ENCODE measurements around the gene TEX38. TPM values are rescaled to one million over a fixed set of nuclear protein-coding genes. Genes with fewer than 3 reads are reported as not detected.

TEX38 gene
- total and polyA plus RNA-seq, 2 of the 13 experiments (the other 11 are each of a cell fraction or from before 2014, with no cell fraction given) = 0.18 TPM; not detected in 1

DNA sequence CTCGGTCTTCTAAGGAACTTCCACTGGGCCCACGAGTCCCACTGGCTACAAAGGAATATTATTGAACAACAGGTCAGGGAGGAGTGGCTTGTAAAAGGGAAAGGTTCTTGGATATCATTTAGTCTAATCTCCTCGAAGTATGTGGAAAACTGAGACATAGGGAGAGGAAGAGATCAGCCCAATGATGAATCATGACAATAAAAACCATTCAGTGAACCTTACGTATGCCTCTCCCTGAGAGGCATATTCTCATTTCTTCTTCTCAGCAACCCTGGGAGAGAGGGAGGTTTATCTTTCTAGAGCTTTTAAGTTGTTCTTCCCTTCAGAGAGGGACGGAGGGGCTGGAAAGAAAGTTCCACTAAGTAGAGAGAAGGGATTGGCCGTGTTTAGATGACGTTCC lies 49.7 kb upstream of the TEX38 start:
- intact Hi-C loops (cut with micrococcal nuclease; ENCODE audit: unreplicated experiment) = loop anchor here (1.0 kb wide), 1 partner anchor 103 kb away; no protein-coding TSS in a partner anchor
- H3K4me3 ChIP-seq (replicated peaks in 1 of 3; ENCODE audit: insufficient read depth in 1 of 3, low read depth in 2 of 3, low read length in 3 of 3) = no peak overlapping the region

More for the DNA sequence above, 49.7 kb upstream of the TEX38 start:
- Histone ChIP-seq H3K27ac (ENCODE audit: extremely low read length, insufficient read depth, low read length) (no peak overlapping the region), H3K36me3 (replicated peaks in 1 of 2; ENCODE audit: control insufficient read depth in 1 of 2, insufficient read depth in 2 of 2, low read length in 2 of 2) (no peaks in the 10 kb centered on the region), H4K20me1 (ENCODE audit: insufficient read depth, low read length) (no peaks in the 10 kb centered on the region), H3K9me3 (ENCODE audit: low read length) (no peaks in the 10 kb centered on the region), H3K9ac (ENCODE audit: insufficient read depth, low read depth, low read length) (no peak overlapping the region), H3K27me3 (ENCODE audit: control insufficient read depth in 1 of 2, insufficient read depth in 2 of 2, low read length in 2 of 2) (no peaks in the 10 kb centered on the region; a peak in 1 of 5 replicates), H3K4me1 (ENCODE audit: insufficient read depth, low read length) (peaks cover 42% of the 10 kb centered on the region), H2AFZ (ENCODE audit: low read length) (no peak overlapping the region), H3K4me2 (ENCODE audit: low read depth, low read length) (no peak overlapping the region), H3K79me2 (ENCODE audit: insufficient read depth, low read length) (no peaks in the 10 kb centered on the region)
- ChIA-PET CTCF (ENCODE audit: low intra/inter-chr PET ratio, low total read pairs) (interaction anchor here (1.5 kb wide), 1 partner anchor 103 kb away, joined by 9 read pairs; no protein-coding TSS in a partner anchor), POLR2A (interaction anchor here (2.0 kb wide), 1 partner anchor 18 kb away, joined by 9 read pairs; the partner anchor contains the start of gene MKNK1)
- FAIRE-seq (no peak), DNase-seq (ENCODE audit: low spot score) (no peak), ATAC-seq (no peak)
- in situ Hi-C loops (cut with HindIII; ENCODE audit: extremely low pct_ligation_motif_present, low pct_unique_long_range_greater_than_20kb) = no loop called here
- TF ChIP-seq ZNF567 (CRISPR knock-in tag; IDR thresholded peaks at IDR 0.05; ENCODE audit: borderline replicate concordance) (no peak), ARNT2 (CRISPR knock-in tag; IDR thresholded peaks at IDR 0.05; ENCODE audit: low read depth) (no peak), ZNF598 (CRISPR knock-in tag; IDR thresholded peaks at IDR 0.05; ENCODE audit: borderline replicate concordance) (no peak), MEF2D (CRISPR knock-in tag; IDR thresholded peaks at IDR 0.05) (no peak), ZNF557 (CRISPR knock-in tag; IDR thresholded peaks at IDR 0.05) (no peak), NONO (IDR thresholded peaks at IDR 0.05) (no peak), NONO (CRISPR knock-in tag; conservative IDR thresholded peaks at IDR 0.05) (no peak), AKAP8 (CRISPR knock-in tag; IDR thresholded peaks at IDR 0.05) (no peak), MLLT10 (CRISPR knock-in tag; IDR thresholded peaks at IDR 0.05) (no peak), HOXA3 (CRISPR knock-in tag; IDR thresholded peaks at IDR 0.05) (no peak), ZNF577 (CRISPR knock-in tag; IDR thresholded peaks at IDR 0.05; ENCODE audit: borderline replicate concordance, low read depth) (no peak), ZNF768 (CRISPR knock-in tag; IDR thresholded peaks at IDR 0.05) (no peak), GATAD2A (CRISPR knock-in tag; IDR thresholded peaks at IDR 0.05) (no peak), RFX1 (IDR thresholded peaks at IDR 0.05) (no peak), POGZ (CRISPR knock-in tag; IDR thresholded peaks at IDR 0.05) (no peak), ZNF776 (CRISPR knock-in tag; IDR thresholded peaks at IDR 0.05) (no peak), IKZF1 (IDR thresholded peaks at IDR 0.05) (no peak), ZFAT (CRISPR knock-in tag; conservative IDR thresholded peaks at IDR 0.05) (no peak)
- TF ChIP-seq, protein P1, sequence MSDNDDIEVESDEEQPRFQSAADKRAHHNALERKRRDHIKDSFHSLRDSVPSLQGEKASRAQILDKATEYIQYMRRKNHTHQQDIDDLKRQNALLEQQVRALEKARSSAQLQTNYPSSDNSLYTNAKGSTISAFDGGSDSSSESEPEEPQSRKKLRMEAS (IDR thresholded peaks at IDR 0.05) = no peak
- TF ChIP-seq, protein P2, sequence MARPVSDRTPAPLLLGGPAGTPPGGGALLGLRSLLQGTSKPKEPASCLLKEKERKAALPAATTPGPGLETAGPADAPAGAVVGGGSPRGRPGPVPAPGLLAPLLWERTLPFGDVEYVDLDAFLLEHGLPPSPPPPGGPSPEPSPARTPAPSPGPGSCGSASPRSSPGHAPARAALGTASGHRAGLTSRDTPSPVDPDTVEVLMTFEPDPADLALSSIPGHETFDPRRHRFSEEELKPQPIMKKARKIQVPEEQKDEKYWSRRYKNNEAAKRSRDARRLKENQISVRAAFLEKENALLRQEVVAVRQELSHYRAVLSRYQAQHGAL (CRISPR knock-in tag; IDR thresholded peaks at IDR 0.05; ENCODE audit: not compliant biosample characterization) = no peak
- TF ChIP-seq, protein P3, sequence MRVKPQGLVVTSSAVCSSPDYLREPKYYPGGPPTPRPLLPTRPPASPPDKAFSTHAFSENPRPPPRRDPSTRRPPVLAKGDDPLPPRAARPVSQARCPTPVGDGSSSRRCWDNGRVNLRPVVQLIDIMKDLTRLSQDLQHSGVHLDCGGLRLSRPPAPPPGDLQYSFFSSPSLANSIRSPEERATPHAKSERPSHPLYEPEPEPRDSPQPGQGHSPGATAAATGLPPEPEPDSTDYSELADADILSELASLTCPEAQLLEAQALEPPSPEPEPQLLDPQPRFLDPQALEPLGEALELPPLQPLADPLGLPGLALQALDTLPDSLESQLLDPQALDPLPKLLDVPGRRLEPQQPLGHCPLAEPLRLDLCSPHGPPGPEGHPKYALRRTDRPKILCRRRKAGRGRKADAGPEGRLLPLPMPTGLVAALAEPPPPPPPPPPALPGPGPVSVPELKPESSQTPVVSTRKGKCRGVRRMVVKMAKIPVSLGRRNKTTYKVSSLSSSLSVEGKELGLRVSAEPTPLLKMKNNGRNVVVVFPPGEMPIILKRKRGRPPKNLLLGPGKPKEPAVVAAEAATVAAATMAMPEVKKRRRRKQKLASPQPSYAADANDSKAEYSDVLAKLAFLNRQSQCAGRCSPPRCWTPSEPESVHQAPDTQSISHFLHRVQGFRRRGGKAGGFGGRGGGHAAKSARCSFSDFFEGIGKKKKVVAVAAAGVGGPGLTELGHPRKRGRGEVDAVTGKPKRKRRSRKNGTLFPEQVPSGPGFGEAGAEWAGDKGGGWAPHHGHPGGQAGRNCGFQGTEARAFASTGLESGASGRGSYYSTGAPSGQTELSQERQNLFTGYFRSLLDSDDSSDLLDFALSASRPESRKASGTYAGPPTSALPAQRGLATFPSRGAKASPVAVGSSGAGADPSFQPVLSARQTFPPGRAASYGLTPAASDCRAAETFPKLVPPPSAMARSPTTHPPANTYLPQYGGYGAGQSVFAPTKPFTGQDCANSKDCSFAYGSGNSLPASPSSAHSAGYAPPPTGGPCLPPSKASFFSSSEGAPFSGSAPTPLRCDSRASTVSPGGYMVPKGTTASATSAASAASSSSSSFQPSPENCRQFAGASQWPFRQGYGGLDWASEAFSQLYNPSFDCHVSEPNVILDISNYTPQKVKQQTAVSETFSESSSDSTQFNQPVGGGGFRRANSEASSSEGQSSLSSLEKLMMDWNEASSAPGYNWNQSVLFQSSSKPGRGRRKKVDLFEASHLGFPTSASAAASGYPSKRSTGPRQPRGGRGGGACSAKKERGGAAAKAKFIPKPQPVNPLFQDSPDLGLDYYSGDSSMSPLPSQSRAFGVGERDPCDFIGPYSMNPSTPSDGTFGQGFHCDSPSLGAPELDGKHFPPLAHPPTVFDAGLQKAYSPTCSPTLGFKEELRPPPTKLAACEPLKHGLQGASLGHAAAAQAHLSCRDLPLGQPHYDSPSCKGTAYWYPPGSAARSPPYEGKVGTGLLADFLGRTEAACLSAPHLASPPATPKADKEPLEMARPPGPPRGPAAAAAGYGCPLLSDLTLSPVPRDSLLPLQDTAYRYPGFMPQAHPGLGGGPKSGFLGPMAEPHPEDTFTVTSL (CRISPR knock-in tag; IDR thresholded peaks at IDR 0.05; ENCODE audit: borderline replicate concordance) = no peak
- BruUV-seq (replicated peaks) = no TSS peak
- 37% methylated on average over 7 of the region's 7 CpGs for WGBS (ENCODE audit: low lambda C conversion rate)
